ENCODE measurements around the gene TMPRSS3.

The TMPRSS3 gene

DNA sequence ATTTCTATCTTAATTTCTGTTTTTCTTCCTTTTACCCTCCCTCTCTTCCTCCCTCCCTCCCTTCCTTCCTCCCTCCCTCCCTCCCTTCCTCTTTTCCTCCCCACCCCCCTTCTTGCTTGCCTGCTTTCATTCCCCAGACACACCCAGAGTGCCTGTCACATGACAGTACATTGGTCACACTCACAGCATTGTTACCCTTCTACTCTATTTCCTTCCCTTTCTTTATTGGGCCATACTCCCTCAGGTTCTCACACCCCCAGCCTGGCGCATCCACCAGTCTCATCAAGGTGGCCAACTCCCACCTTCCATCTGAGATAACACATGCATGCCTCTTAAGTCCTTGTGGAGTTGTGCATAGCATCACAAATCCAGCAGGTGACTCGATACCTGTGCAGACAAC is 10.9 kb downstream of the TMPRSS3 start:
- TF ChIP-seq, protein P1, sequence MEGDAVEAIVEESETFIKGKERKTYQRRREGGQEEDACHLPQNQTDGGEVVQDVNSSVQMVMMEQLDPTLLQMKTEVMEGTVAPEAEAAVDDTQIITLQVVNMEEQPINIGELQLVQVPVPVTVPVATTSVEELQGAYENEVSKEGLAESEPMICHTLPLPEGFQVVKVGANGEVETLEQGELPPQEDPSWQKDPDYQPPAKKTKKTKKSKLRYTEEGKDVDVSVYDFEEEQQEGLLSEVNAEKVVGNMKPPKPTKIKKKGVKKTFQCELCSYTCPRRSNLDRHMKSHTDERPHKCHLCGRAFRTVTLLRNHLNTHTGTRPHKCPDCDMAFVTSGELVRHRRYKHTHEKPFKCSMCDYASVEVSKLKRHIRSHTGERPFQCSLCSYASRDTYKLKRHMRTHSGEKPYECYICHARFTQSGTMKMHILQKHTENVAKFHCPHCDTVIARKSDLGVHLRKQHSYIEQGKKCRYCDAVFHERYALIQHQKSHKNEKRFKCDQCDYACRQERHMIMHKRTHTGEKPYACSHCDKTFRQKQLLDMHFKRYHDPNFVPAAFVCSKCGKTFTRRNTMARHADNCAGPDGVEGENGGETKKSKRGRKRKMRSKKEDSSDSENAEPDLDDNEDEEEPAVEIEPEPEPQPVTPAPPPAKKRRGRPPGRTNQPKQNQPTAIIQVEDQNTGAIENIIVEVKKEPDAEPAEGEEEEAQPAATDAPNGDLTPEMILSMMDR (IDR thresholded peaks at IDR 0.05; ENCODE audit: borderline replicate concordance, insufficient read depth, low read depth, low read length) = no peak
- no peak overlapping the region for H3K4me3 ChIP-seq (ENCODE audit: low read depth, low read length)

DNA sequence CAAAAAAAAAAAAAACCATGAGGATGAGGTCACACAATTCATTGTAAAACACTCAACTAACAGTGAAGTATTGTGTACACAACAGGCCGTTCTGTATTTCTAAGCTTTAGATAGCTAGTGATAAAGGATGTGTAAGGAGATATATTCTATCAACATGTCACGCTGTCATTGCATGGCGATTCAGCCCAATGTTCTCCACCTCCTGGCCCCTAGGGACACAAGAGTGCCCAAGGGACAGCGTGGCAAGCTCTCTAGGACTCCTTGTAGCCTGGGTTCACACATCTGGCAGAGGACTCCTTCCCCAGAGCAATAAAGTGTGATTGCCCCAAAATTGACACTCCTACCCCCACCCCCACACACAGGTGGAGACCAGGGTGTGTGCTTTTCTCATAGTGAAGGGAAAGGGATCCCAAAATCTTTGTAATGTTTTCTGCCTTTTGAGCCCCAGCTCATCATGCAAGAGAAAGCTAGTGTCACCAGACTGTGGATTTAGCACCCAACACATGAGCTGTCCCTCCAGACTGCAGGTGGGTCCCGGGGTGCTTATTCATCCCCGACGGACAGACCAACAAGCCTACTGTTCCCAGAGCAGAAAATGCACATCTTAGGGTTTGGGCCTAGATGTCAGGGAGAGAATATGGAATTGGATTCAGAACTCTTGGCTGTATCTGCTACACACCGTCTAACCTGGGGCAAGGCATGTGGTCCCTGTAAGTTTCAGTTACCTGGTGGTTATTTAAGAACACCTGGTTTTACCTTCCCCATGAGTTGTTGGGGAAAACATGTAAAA is 11.5 kb downstream of the TMPRSS3 start:
- no peak overlapping the region for H3K4me3 ChIP-seq (ENCODE audit: low read depth, low read length)
- TF ChIP-seq, protein P1 (IDR thresholded peaks at IDR 0.05; ENCODE audit: borderline replicate concordance, insufficient read depth, low read depth, low read length) = no peak

DNA sequence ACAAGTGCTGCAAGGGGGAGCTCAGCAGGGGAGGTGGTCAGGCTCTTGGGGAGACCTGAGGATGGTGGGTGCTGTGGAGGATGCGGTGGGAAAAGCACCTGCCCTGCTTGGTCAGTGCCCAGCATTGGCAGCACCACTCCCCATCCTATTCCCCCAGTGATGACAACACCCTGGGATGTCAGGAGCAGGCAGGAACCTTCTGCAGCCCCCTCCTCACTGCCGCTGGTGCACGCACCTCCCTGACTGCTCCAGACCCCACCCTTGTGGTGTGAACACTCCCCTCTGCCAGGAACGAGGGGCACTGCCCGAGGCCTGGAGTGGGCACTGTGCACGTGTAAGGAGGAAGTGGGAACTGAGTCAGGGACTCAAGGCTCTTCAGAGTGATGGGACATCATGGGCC is 12.5 kb downstream of the TMPRSS3 start:
- no peak overlapping the region for H3K4me3 ChIP-seq (ENCODE audit: low read depth, low read length)
- TF ChIP-seq, protein P1 (IDR thresholded peaks at IDR 0.05; ENCODE audit: borderline replicate concordance, insufficient read depth, low read depth, low read length) = no peak

DNA sequence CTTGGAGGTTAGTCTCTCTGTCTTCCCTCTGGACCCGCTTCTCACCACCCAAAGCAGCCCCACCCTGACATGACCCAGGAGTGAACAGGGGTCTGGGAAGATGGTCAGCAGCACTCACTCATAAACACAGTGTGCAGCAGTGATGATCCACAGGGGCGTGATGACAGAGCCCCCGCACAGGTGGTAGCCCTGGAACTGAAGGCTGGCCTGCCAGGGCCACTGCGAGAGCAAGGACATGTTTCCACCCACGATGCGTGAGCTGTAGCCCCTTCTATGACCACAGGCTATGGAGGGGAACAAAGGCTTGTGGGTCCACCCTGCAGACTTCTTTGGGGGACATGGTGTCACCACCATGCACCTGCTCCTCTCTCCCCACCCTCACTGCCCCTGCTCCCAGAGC is 12.9 kb downstream of the TMPRSS3 start:
- TF ChIP-seq, protein P1 (IDR thresholded peaks at IDR 0.05; ENCODE audit: borderline replicate concordance, insufficient read depth, low read depth, low read length) = no peak

DNA sequence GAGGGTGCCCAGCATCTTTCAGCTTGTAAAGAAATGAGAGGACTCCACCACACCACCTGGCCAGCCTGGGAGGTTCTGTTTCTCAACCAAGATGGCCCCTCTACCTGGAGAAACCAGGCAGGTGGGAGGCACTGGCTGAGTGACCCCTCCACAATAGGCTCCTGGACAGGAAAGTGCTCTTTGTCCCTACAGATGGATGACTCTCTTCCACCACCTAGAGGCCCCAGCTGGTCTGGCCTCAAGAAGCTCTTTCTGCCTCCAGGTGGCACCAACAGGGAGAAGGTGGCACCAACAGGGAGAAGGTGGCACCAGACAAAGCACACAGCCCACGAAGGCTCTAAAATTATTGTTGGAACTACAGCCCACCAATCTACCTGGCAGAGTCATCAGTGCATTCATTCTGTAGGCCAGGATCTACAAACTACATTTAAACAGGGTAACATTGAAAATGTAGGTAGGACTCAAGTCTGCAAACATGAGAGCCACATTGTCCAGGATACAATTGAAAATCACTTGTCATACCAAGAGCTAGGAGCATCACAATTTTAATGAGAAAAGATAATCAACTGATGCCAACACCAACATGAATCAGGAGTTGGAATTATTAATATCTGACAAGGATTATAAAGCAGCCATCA is 14.4 kb downstream of the TMPRSS3 start:
- H3K4me3 ChIP-seq (ENCODE audit: low read depth, low read length) = no peak overlapping the region
- TF ChIP-seq, protein P1 (IDR thresholded peaks at IDR 0.05; ENCODE audit: borderline replicate concordance, insufficient read depth, low read depth, low read length) = peak; percentile 65; the same call in 1 of the 2 replicates

More for the DNA sequence above, 12.9 kb downstream of the TMPRSS3 start:
- H3K4me3 ChIP-seq (ENCODE audit: low read depth, low read length) = no peak overlapping the region

DNA sequence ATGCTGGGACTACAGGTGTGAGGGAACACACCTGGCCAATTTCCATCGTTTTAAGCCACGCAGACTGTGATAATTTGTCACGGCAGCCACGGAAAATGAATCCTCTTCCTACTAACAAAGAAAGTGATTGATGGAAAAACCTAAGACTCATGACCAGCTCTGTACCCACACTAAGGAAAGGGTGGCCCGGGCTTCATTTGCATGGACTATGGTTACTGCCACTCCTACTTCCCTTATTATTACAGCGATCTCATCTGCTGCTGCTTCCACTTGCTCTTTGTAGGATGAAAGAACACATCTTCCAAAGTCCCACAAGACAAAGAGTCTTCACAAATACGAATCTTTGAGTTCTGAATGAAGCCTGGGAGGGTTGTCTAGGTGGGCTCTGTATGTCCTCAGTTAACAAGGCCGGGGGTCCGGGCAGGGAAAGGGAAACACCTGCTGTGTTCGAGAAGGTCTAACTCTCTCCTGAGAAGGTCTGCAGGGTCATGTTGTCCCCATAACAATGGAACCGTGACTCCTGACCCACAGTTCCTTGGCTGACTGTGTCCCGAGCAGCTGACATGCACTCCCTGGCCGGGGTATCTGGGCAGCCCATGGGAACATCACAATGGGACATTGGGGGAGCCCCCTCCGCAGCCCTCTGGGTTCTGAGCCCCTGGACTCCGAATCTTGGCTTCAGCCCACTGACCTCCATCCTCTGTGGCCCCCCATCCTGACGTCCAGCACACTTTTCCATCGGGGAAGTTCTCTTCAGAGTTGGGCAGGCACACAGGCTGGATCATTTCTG is 16.2 kb downstream of the TMPRSS3 start:
- TF ChIP-seq, protein P1 (IDR thresholded peaks at IDR 0.05; ENCODE audit: borderline replicate concordance, insufficient read depth, low read depth, low read length) = no peak

More for the DNA sequence above, 16.2 kb downstream of the TMPRSS3 start:
- no peak overlapping the region for H3K4me3 ChIP-seq (ENCODE audit: low read depth, low read length)
